HuH-7.5 (cell line): Measurements from ENCODE around the gene VIPR1.
A peak's percentile ranks its signal among the peaks of the same experiment; 100 is the strongest.

ENCODE experiments used
- DNase-seq: peaks from one replicate; pipeline ENCODE4 v3.0.0; 2011; ENCODE audit warnings: low spot score

VIPR1 gene

DNA sequence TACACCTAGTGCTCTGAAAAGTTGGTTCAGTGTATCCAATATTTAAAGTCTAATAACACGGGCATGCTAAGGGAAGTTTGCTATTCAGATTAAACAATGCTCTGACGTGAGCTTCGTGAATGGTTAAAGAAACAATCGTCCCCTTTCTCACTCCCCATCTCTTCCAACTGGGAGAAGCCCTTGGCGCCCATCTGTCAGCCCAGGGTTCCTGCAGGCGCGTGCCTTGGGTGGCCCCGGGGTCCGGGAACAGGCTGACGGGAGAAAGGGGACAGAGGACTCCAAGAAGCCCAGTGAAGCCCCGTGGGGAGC, 78.9 kb downstream of the VIPR1 start:
- DNase-seq = no peak

DNA sequence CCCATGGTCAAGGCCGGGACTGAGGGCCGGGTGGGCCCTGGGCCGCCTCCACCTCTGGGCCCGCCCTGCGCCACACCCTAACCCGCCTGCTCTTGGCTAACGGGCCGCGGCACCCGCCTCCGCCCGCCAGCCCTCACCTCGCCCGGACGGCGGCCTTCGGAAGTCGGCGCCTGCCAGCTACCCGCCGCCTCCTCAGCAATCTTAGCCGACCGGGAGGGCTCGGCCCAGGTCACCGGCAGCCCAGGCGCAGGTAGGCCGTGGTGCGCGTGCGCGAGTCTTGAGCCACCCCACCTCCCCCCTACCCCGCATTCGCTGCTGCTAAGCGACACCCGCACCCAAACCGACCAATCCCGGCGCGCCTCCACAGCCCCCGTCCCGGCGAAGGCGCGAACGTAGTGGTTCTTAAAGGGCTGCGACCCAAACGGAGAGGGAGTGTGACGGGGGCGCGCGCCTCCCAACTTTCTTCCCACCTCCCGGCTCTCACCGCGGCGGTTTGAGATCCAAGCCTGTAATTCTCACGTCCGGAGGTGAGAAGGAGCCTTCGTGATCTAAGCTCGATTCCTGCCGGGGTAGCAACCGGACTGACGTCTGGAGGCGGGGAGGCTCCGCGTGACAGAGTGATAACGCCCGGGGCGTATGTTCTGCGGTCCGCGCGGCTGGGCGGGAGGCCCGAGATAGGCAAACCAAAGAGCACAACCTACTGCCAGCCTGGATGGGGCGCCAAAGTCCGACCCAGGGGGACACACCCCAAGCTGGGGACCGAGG, 79.4 kb downstream of the VIPR1 start, which contains the start of gene SEC22C:
TSS of gene SEC22C (minus strand) at position 259 of the 765 bp plus-strand sequence. CDS start 12,921 bp downstream, outside the sequence.
- DNase-seq = peak; percentile 98

DNA sequence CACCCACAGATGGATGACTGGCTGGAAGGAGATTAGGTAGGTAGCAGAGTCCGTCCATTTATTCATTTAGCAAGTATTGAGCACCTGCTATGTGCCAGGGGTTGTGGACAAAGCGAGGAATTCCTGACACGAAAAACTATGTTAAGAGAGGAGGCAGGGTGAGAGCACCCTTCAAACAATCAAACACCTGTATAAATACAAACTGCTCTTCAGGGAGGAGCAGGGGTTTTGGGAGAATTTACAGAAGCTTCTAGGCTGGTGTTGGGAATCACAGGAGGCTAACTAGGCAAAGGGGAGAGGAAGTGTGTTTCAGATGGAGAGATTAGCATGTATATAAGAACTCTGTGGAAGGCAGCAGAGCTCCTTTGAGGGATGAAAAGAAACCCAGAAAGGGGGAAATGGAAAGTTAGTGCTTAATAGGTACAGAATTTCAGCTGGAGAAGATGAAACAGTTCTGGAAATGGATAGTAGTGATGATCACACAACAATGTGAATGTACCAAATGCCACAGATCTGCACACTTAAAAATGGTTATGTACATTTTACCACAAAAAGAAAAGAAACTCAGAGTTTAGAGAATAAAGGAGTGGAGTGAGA, 80.1 kb downstream of the VIPR1 start:
- no peak for DNase-seq
